Liver (tissue), 3 donors: ENCODE data around the gene BNC2.

Source experiments
- ATF3 ChIP-seq: IDR thresholded peaks from 2 replicates; pipeline ENCODE4 v1.6.1; 2016; ENCODE audit warnings: antibody characterized with exemption
- FOXA2 ChIP-seq: IDR thresholded peaks from 2 replicates; pipeline ENCODE4 v1.6.1; 2016; ENCODE audit warnings: antibody characterized with exemption
- GABPA ChIP-seq, 2 donors: IDR thresholded peaks in 1 of 2; conservative IDR thresholded peaks in 1 of 2; 2 replicates each; pipeline ENCODE4 v1.6.1; 2016; ENCODE audit warnings: antibody characterized with exemption in 2 of 2, mild to moderate bottlenecking in 1 of 2, moderate library complexity in 1 of 2
- JUND ChIP-seq, 2 donors: IDR thresholded peaks; 2 replicates each; pipeline ENCODE4 v1.6.1; 2016; ENCODE audit warnings: antibody characterized with exemption in 2 of 2
- RAD21 ChIP-seq, 2 donors: IDR thresholded peaks; 2 replicates each; pipeline ENCODE4 v1.6.1; 2016; ENCODE audit warnings: antibody characterized with exemption in 2 of 2, mild to moderate bottlenecking in 2 of 2
- SP1 ChIP-seq: IDR thresholded peaks from 2 replicates; pipeline ENCODE4 v1.6.1; 2018; ENCODE audit warnings: antibody characterized with exemption, mild to moderate bottlenecking
- TAF1 ChIP-seq: conservative IDR thresholded peaks from 2 replicates; pipeline ENCODE4 v1.6.1; 2016; ENCODE audit warnings: antibody characterized with exemption, mild to moderate bottlenecking
- YY1 ChIP-seq: IDR thresholded peaks from 2 replicates; pipeline ENCODE4 v1.6.1; 2016; ENCODE audit warnings: antibody characterized with exemption, mild to moderate bottlenecking
- TF ChIP-seq, protein P1 (sequence below): fragments of 150-350 bp; IDR thresholded peaks from 2 replicates; pipeline ENCODE4 v1.5.1; 2017; ENCODE audit warnings: improper control_type of control experiment, low read depth, low read length; ENCODE audit not compliant: missing input control
- TF ChIP-seq, protein P2 (sequence below): IDR thresholded peaks from 2 replicates; pipeline ENCODE4 v1.6.1; 2016; ENCODE audit warnings: antibody characterized with exemption
- TF ChIP-seq, protein P3 (sequence below): IDR thresholded peaks from 2 replicates; pipeline ENCODE4 v1.6.1; 2016; ENCODE audit warnings: antibody characterized with exemption
- donor health status: healthy.
- donor health status: healthy.

DNA sequence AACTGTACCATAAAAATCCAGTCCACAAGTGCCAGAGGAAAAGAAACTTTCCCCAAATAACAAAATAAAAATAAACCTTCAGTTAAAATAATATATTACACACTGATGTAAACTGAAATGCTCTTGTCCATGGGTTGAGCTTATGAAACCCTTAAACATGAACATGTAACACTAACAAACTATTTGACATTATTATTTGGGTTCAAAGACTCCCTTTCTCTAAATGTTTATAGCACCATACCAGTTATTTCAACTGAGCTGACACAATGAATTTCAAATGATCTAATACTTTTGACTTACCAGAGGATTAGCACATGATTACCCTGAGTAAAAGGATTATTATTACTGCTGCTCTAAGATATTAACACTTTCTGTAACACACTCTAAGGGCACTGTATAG is 251.1 kb downstream of the BNC2 start:
- TF ChIP-seq, protein P1, sequence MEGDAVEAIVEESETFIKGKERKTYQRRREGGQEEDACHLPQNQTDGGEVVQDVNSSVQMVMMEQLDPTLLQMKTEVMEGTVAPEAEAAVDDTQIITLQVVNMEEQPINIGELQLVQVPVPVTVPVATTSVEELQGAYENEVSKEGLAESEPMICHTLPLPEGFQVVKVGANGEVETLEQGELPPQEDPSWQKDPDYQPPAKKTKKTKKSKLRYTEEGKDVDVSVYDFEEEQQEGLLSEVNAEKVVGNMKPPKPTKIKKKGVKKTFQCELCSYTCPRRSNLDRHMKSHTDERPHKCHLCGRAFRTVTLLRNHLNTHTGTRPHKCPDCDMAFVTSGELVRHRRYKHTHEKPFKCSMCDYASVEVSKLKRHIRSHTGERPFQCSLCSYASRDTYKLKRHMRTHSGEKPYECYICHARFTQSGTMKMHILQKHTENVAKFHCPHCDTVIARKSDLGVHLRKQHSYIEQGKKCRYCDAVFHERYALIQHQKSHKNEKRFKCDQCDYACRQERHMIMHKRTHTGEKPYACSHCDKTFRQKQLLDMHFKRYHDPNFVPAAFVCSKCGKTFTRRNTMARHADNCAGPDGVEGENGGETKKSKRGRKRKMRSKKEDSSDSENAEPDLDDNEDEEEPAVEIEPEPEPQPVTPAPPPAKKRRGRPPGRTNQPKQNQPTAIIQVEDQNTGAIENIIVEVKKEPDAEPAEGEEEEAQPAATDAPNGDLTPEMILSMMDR = no peak
- no peak for TF ChIP-seq SP1
- TF ChIP-seq YY1 = no peak
- no peak for TF ChIP-seq GABPA (IDR thresholded peaks at IDR 0.05 in 1 of 2, conservative IDR thresholded peaks at IDR 0.05 in 1 of 2)
- TF ChIP-seq, protein P2, sequence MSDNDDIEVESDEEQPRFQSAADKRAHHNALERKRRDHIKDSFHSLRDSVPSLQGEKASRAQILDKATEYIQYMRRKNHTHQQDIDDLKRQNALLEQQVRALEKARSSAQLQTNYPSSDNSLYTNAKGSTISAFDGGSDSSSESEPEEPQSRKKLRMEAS = no peak
- TF ChIP-seq ATF3 = no peak
- no peak for TF ChIP-seq JUND (IDR thresholded peaks at IDR 0.05)
- TF ChIP-seq, protein P3, sequence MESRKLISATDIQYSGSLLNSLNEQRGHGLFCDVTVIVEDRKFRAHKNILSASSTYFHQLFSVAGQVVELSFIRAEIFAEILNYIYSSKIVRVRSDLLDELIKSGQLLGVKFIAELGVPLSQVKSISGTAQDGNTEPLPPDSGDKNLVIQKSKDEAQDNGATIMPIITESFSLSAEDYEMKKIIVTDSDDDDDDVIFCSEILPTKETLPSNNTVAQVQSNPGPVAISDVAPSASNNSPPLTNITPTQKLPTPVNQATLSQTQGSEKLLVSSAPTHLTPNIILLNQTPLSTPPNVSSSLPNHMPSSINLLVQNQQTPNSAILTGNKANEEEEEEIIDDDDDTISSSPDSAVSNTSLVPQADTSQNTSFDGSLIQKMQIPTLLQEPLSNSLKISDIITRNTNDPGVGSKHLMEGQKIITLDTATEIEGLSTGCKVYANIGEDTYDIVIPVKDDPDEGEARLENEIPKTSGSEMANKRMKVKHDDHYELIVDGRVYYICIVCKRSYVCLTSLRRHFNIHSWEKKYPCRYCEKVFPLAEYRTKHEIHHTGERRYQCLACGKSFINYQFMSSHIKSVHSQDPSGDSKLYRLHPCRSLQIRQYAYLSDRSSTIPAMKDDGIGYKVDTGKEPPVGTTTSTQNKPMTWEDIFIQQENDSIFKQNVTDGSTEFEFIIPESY = no peak
- TF ChIP-seq TAF1 = no peak
- no peak for TF ChIP-seq FOXA2
- no peak for TF ChIP-seq RAD21 (IDR thresholded peaks at IDR 0.05)
